CD14-positive monocyte (primary cell): ENCODE measurements around the gene TLK1. TPM values are rescaled to one million over a fixed set of nuclear protein-coding genes. Genes with fewer than 3 reads are reported as not detected.

Experiments used
- DNase-seq, 3 donors: peaks; one replicate each; pipeline ENCODE4 v3.0.0-alpha.2; 2011 to 2022
- H2AFZ ChIP-seq: 2 replicates; pipeline ENCODE4 v1.6.0; 2012; ENCODE audit warnings: mild to moderate bottlenecking, low read depth, low read length, inconsistent platforms; ENCODE audit not compliant: insufficient read depth, poor library complexity, severe bottlenecking
- H3K27ac ChIP-seq, 2 donors: 1 replicate in 1 of 2; 2 replicates in 1 of 2; pipeline ENCODE4 v1.5.1; 2012 to 2013; ENCODE audit warnings: low read length in 2 of 2, control low read depth in 1 of 2, inconsistent platforms in 1 of 2, low read depth in 1 of 2, mild to moderate bottlenecking in 1 of 2
- H3K27me3 ChIP-seq, 2 donors: one replicate each; pipeline versions ENCODE4 v1.6.0 to v1.6.1; 2011 to 2013; ENCODE audit warnings: low read length in 2 of 2; ENCODE audit not compliant: control insufficient read depth in 2 of 2, insufficient read depth in 2 of 2
- H3K36me3 ChIP-seq, 2 donors: replicated peaks in 1 of 2; 1 replicate in 1 of 2; 2 replicates in 1 of 2; pipeline versions ENCODE4 v1.5.1 to v1.6.1; 2012 to 2013; ENCODE audit warnings: low read length in 2 of 2, control low read depth in 1 of 2, inconsistent platforms in 1 of 2, mild to moderate bottlenecking in 1 of 2; ENCODE audit not compliant: insufficient read depth in 2 of 2, control insufficient read depth in 1 of 2
- H3K4me1 ChIP-seq, 2 donors: 1 replicate in 1 of 2; 2 replicates in 1 of 2; pipeline versions ENCODE4 v1.5.1 to v1.6.1; 2012 to 2013; ENCODE audit warnings: low read length in 2 of 2, control low read depth in 1 of 2, inconsistent platforms in 1 of 2, mild to moderate bottlenecking in 1 of 2, moderate library complexity in 1 of 2; ENCODE audit not compliant: insufficient read depth in 2 of 2, control insufficient read depth in 1 of 2
- H3K4me2 ChIP-seq: replicated peaks from 2 replicates; pipeline ENCODE3; 2012; ENCODE audit warnings: low read length, moderate library complexity, mild to moderate bottlenecking; ENCODE audit not compliant: poor library complexity, severe bottlenecking; ENCODE audit errors: extremely low read depth
- H3K4me3 ChIP-seq, 3 experiments: fragments of 200-600 bp in 1 of 3; sonication (generic) in 1 of 3; replicated peaks in 1 of 3; 1 replicate in 2 of 3; 2 replicates in 1 of 3; pipeline ENCODE4 v1.5.1; 2011 to 2013; ENCODE audit warnings: low read length in 3 of 3, mild to moderate bottlenecking in 3 of 3, control low read depth in 2 of 3, low read depth in 2 of 3, inconsistent platforms in 1 of 3, moderate library complexity in 1 of 3
- H3K79me2 ChIP-seq: 2 replicates; pipeline ENCODE4 v1.6.0; 2012; ENCODE audit warnings: mild to moderate bottlenecking, control low read depth, inconsistent platforms, low read length, moderate library complexity; ENCODE audit not compliant: insufficient read depth
- H3K9ac ChIP-seq: 2 replicates; pipeline ENCODE4 v1.6.0; 2017; ENCODE audit warnings: low read length, mild to moderate bottlenecking; ENCODE audit not compliant: insufficient read depth, poor library complexity, severe bottlenecking
- H3K9me3 ChIP-seq, 2 donors: replicated peaks in 1 of 2; 1 replicate in 1 of 2; 2 replicates in 1 of 2; pipeline versions ENCODE4 v1.5.1 to v1.6.1; 2012 to 2013; ENCODE audit warnings: low read length in 2 of 2, control low read depth in 1 of 2; ENCODE audit not compliant: control insufficient read depth in 1 of 2, insufficient read depth in 1 of 2
- H4K20me1 ChIP-seq: 2 replicates; pipeline ENCODE4 v1.6.0; 2012; ENCODE audit warnings: mild to moderate bottlenecking, low read length, control low read depth, moderate library complexity; ENCODE audit not compliant: insufficient read depth
- H3K27ac Mint-ChIP-seq, 7 donors: one replicate each; pipeline ENCODE4 v1.8.0; 2020; ENCODE audit warnings: mild to moderate bottlenecking in 7 of 7, mixed read lengths in 7 of 7, moderate library complexity in 6 of 7, inconsistent platforms in 2 of 7
- H3K27me3 Mint-ChIP-seq, 3 donors: one replicate each; pipeline ENCODE4 v1.8.0; 2021 to 2022; ENCODE audit warnings: low read depth in 3 of 3, mild to moderate bottlenecking in 3 of 3, mixed read lengths in 3 of 3, moderate library complexity in 3 of 3, inconsistent platforms in 1 of 3
- H3K36me3 Mint-ChIP-seq, 2 donors: one replicate each; pipeline ENCODE4 v1.8.0; 2020; ENCODE audit warnings: mixed read lengths in 2 of 2, inconsistent platforms in 1 of 2, mild to moderate bottlenecking in 1 of 2
- H3K4me1 Mint-ChIP-seq: one replicate; pipeline ENCODE4 v1.8.0; 2020; ENCODE audit warnings: mild to moderate bottlenecking, mixed read lengths
- H3K4me3 Mint-ChIP-seq, 2 donors: one replicate each; pipeline ENCODE4 v1.8.0; 2020; ENCODE audit warnings: mild to moderate bottlenecking in 2 of 2, mixed read lengths in 2 of 2, moderate library complexity in 1 of 2
- H3K9me3 Mint-ChIP-seq, 7 donors: one replicate each; pipeline ENCODE4 v1.8.0; 2020 to 2022; ENCODE audit warnings: mixed read lengths in 7 of 7, mild to moderate bottlenecking in 6 of 7, moderate library complexity in 6 of 7, inconsistent platforms in 2 of 7
- WGBS: methylation state at CpG from one replicate; pipeline ENCODE4 v1.1.5; 2013; ENCODE audit warnings: missing lambda C conversion rate; ENCODE audit not compliant: insufficient coverage; 5-methylcytosine and 5-hydroxymethylcytosine counted together
- intact Hi-C, 2 donors: fragments of 100-400 bp; cut with micrococcal nuclease; formaldehyde crosslinking; loops; one replicate each; pipeline versions ENCODE4 v1.15.0 to v1.15.1; 2023
- polyA plus RNA-seq, 3 donors: library from polyadenylated mRNA; depleted of rRNA in 1 of 3; unstranded in 2 of 3; stranded (reverse) in 1 of 3; fragments of 300-500 nt in 2 of 3; fragments of >200 nt in 1 of 3; fragmentation: Illumina TruSeq in 2 of 3; gene quantifications; 1 replicate in 2 of 3; 2 replicates in 1 of 3; pipeline ENCODE4 v1.2.3, GENCODE V29; 2012 to 2021
- TF ChIP-seq, protein P1 (sequence below): fragments of 200-600 bp; IDR thresholded peaks from one replicate; pipeline ENCODE4 v1.8.0; 2022; ENCODE audit warnings: antibody characterized with exemption, mild to moderate bottlenecking

TLK1 gene
- polyA plus RNA-seq, 3 donors = 6.3 to 20.0 (median 8.6) TPM

DNA sequence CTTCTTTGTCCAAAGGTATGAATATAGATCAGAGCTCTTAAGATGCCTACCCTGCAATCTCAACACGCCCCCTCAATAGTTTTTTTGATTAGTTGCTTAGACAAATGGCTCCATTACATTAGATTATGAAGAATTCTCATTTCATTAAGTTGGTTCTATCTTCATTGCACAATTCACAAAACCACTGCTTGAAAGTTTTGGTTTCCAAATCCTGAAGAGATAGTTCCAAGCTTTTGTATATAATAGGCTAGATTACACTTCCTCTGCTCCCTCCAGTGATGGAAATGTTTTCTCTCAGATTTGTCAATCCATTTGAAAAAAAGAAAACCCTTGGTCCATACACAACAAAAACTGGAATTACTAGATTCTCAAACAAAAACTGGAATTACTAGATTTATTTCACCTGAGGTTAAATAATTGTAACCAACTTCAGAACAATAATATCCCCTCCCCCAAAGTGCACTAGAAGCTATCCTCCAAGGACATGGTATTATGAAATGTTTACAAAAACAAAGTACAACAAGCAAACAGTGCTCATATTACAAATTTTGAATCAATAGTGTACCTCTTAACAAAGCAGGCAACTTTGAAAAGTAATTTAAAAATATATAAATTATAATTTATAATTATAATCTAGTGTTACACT, 6.8 kb upstream of the TLK1 start:
- TF ChIP-seq, protein P1, sequence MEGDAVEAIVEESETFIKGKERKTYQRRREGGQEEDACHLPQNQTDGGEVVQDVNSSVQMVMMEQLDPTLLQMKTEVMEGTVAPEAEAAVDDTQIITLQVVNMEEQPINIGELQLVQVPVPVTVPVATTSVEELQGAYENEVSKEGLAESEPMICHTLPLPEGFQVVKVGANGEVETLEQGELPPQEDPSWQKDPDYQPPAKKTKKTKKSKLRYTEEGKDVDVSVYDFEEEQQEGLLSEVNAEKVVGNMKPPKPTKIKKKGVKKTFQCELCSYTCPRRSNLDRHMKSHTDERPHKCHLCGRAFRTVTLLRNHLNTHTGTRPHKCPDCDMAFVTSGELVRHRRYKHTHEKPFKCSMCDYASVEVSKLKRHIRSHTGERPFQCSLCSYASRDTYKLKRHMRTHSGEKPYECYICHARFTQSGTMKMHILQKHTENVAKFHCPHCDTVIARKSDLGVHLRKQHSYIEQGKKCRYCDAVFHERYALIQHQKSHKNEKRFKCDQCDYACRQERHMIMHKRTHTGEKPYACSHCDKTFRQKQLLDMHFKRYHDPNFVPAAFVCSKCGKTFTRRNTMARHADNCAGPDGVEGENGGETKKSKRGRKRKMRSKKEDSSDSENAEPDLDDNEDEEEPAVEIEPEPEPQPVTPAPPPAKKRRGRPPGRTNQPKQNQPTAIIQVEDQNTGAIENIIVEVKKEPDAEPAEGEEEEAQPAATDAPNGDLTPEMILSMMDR = no peak
- Histone ChIP-seq H4K20me1 (no peaks in the 10 kb centered on the region), H3K9me3 (no peaks in the 10 kb centered on the region), H2AFZ (no peak overlapping the region), H3K36me3 (no peaks in the 10 kb centered on the region), H3K9ac (no peak overlapping the region), H3K27me3 (no peaks in the 10 kb centered on the region), H3K79me2 (no peaks in the 10 kb centered on the region), H3K4me2 (no peak overlapping the region), H3K4me1 (peaks cover 0 to 3% of the 10 kb centered on the region in 2 donors), H3K27ac (no peak overlapping the region), H3K4me3 (no peak overlapping the region)
- intact Hi-C loops = loop anchor here in 1 of 2 donors (10.0 kb wide), 1 partner anchor 267 kb away; the partner anchor contains the start of genes DCAF17 and METTL8
- Mint-ChIP-seq H3K27ac (no peak overlapping the region), H3K27me3 (no peaks in the 10 kb centered on the region), H3K9me3 (peaks cover 0 to 2% (median 1%) of the 10 kb centered on the region in 7 donors), H3K4me1 (peaks cover 16% of the 10 kb centered on the region), H3K36me3 (no peaks in the 10 kb centered on the region), H3K4me3 (no peak overlapping the region)
- DNase-seq = no peak
- WGBS = no CpG with 5 or more reads among the region's 1 CpG

DNA sequence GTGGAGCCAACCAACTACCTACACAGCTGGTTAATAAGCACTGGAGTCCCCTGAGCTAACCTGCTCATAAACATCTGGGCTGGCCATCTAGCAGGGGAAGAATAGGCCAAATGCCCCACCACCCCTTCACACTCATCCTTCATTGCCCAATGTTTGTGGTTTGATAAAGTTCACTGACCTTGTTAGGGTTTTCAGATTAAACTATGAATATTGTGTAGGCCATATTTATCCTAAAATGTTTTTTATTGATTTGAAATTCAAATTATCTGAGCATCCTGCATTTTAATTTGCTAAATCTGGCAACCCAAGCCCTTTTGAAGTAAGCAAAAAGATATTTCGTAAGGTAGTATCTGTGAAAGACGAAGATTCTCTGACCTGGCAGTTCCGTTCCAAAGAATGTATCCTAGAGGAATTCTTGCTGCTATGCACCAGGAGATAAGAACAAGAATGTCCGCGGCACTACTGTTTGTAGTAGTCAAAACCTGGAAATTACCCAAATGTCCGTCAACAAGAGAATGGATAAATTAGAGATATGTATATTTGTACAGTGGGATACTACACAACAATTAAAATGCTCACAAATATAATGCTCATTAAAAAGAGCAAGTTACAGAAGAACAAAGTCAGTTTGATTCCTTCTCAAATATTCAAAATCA, 5.8 kb upstream of the TLK1 start:
- Histone ChIP-seq H3K9me3 (no peaks in the 10 kb centered on the region), H3K4me2 (no peak overlapping the region), H4K20me1 (no peaks in the 10 kb centered on the region), H3K4me3 (no peak overlapping the region), H3K36me3 (no peaks in the 10 kb centered on the region), H3K27me3 (no peaks in the 10 kb centered on the region), H3K9ac (no peak overlapping the region), H3K79me2 (peaks cover 6% of the 10 kb centered on the region), H3K4me1 (peaks cover 9 to 12% of the 10 kb centered on the region in 2 donors), H2AFZ (no peak overlapping the region), H3K27ac (no peak overlapping the region)
- peaks cover 26% of the 10 kb centered on the region for H3K4me1 Mint-ChIP-seq
- TF ChIP-seq, protein P1 = no peak
- no peaks in the 10 kb centered on the region for H3K27me3 Mint-ChIP-seq
- DNase-seq = no peak
- H3K4me3 Mint-ChIP-seq = no peak overlapping the region
- 100% methylated on average over 1 of the region's 6 CpGs for WGBS
- no peaks in the 10 kb centered on the region for H3K9me3 Mint-ChIP-seq
- H3K27ac Mint-ChIP-seq = no peak overlapping the region
- no peaks in the 10 kb centered on the region for H3K36me3 Mint-ChIP-seq
- intact Hi-C loops = loop anchor here in 1 of 2 donors (10.0 kb wide), 1 partner anchor 268 kb away; the partner anchor contains the start of genes DCAF17 and METTL8
